COLO668 (cell line): ENCODE measurements around the gene NEMF.
"Not testable (repeated sequence)": the region's sequence is repeated elsewhere in the genome, so short reads cannot be mapped to it uniquely, and the experiment has no call there.

Experiments
- DNase-seq: peaks from one replicate; lab custom pipeline; 2025; ENCODE audit not compliant: unreplicated experiment; lab: John Stamatoyannopoulos, UW

Gene NEMF

DNA sequence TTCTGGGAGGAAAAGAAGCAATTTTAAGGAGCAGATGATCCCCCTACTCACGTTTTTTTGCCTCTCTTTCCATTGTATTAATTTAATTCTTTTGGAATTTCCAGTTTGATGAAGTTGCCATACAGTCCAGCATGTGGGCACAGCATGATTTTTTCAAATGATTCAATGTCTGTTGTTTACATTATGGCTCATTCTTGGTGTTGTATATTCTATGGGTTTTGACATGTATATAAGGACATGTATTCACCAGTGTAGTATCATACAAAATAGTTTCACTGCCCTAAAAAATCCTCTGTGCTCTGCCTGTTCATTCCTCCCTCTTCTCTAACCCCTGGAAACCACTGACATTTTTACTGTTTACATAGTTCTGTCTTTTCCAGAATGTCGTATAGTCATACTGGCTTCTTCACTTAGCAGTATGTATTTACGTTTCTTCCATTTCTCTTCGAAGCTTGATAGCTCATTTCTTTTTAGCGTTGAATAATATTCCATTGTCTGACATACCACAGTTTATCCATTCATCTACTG lies 98.0 kb downstream of the NEMF start:
- DNase-seq = no peak

DNA sequence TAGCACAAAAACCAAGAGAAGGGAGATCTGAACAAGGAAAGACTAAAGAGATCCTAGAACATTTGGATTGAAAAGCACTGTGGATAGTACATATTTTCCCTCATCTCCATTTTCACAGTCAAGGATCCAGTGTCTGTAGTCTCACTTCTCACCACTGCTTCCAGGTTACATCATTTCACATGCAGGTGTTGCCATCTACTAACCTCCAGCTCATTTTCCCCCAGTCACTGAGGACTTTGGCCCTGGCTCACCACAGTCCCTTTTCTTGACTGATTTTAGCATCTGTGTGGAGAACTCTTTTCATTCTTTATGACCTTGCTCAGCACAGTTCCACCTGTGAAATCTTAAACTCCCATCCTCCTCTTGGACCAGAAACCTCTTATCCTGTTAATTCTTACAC lies 106.1 kb downstream of the NEMF start:
- not testable (repeated sequence) for DNase-seq

DNA sequence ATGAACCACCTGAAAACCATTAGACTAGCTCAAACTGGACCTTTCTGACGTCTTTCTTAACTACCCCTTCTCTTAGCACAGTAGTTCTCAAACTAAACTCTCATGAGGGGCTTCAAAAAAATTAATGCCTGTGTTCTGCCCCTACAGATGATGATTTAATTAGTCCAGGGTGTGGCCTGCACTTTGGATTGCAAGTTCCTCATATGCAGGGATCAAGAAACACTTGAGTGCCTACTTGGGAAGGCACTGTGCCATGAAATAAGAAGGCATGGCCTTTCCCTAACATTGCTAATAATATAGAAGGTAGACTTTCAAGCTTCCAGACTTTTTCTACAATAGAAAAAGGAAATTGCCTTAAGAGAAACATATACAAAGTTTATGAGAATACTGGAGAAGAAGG lies 107.4 kb downstream of the NEMF start:
- DNase-seq = no peak

DNA sequence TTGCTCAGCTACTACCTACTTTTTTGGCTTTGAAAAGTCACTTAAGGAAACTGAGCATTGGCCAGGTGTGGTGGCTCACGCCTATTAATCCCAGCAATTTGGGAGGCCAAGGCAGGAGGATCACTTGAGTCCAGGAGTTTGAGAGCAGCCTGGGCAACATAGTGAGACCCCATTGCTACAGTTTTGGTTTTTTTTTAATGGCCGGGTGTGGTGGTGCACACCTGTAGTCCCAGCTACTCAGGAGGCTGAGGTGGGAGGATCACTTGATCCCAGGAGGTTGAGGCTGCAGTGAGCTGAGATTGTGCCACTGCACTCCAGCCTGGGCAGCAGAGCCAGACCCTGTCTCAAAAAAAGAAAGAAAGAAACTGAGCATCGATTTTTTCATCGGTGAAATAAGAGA lies 116.9 kb downstream of the NEMF start:
- DNase-seq = not testable (repeated sequence)

DNA sequence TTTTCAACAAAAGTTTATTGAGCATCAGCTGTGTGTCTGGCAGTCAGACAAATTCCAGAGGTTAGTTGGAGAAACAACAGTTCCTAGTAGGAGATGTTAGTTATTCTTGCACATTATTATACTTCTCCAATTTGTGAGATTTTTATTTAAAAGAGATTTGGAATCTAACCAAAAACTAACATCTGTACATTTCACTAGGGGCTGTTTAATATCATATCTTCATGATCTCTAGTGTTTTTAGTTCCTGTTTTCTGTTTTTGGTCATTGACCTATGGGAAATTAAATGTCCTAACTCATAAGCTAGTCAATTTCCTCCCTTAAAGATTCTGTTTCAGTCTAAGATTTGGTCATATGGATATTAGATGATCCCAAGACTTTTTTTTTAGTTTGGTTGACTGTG lies 118.8 kb downstream of the NEMF start:
- DNase-seq = no peak

DNA sequence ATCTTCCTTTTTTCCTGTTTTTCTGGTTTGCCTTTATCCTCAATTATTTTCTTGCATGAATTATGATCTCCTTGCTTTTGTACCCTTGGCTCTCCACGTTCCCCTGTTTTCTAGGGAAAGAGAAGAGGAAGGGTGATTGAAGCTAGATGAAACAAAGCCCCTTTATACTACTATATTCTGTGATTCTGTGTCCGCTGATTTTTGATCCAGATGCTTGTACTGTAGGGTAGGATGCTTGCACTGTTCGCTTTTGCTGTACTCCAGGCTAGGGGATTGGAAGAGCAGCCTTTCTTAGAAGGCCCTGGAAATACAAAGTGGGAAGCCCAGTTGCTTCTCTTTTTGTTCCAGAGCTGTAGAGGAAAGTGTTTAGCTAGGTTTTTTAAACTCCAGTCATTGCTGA lies 119.7 kb downstream of the NEMF start:
- DNase-seq = no peak
